IMR-90 (cell line): ENCODE results near the gene KIF6. TPM values are rescaled to one million over a fixed set of nuclear protein-coding genes. Genes with fewer than 3 reads are reported as not detected.

Source experiments
- ATAC-seq: fragments of 200-7000 bp; cut with Tn5 transposase; 2 replicates; pipeline ENCODE4 v1.9.1; 2020; ENCODE audit warnings: low read depth, mild to moderate bottlenecking, moderate library complexity
- BruUV-seq: library from RNA; stranded (reverse); fragments of 400-500 nt; replicated peaks from 2 replicates; lab custom pipeline; 2021; lab: Mats Ljungman, UMichigan
- CTCF ChIA-PET: fragments of 300-600 bp; formaldehyde crosslinking; extraction: SDS; loops from one replicate; lab custom pipeline; 2021; ENCODE audit warnings: antibody characterized with exemption; lab: Yijun Ruan, JAX
- POLR2A ChIA-PET: fragments of 300-600 bp; sonication (Branson Sonifier 250); formaldehyde crosslinking; loops from one replicate; lab custom pipeline; 2022; ENCODE audit warnings: antibody characterized with exemption; ENCODE audit not compliant: unreplicated experiment; lab: Charles Lee
- DNase-seq: peaks from one replicate; pipeline ENCODE4 v3.0.0; 2013
- H2AFZ ChIP-seq: replicated peaks from 2 replicates; pipeline ENCODE3; 2013; ENCODE audit warnings: low read length, mild to moderate bottlenecking; ENCODE audit not compliant: poor library complexity
- H2AK5ac ChIP-seq: 2 replicates; pipeline ENCODE4 v1.6.1; 2013; ENCODE audit warnings: low read depth, low read length, inconsistent platforms
- H2AK9ac ChIP-seq: replicated peaks from 2 replicates; pipeline ENCODE3; 2013; ENCODE audit warnings: mild to moderate bottlenecking, low read depth, low read length, moderate library complexity; ENCODE audit not compliant: poor library complexity
- H2BK120ac ChIP-seq: 2 replicates; pipeline ENCODE4 v1.6.1; 2013; ENCODE audit warnings: low read depth, low read length, inconsistent platforms
- H2BK15ac ChIP-seq: 3 replicates; pipeline ENCODE4 v1.6.1; 2013; ENCODE audit warnings: low read depth, low read length, inconsistent platforms
- H2BK20ac ChIP-seq: 2 replicates; pipeline ENCODE4 v1.6.1; 2013; ENCODE audit warnings: low read depth, mild to moderate bottlenecking, inconsistent platforms, low read length, moderate library complexity
- H2BK5ac ChIP-seq: 2 replicates; pipeline ENCODE4 v1.6.1; 2013; ENCODE audit warnings: mild to moderate bottlenecking, low read depth, low read length, inconsistent platforms; ENCODE audit not compliant: poor library complexity, severe bottlenecking
- H3K14ac ChIP-seq: replicated peaks from 2 replicates; pipeline ENCODE4 v1.6.1; 2013; ENCODE audit warnings: low read depth, low read length, inconsistent platforms
- H3K18ac ChIP-seq: 2 replicates; pipeline ENCODE4 v1.6.1; 2013; ENCODE audit warnings: low read depth, low read length, control low read depth
- H3K23ac ChIP-seq: 2 replicates; pipeline ENCODE4 v1.6.1; 2013; ENCODE audit warnings: low read depth, low read length, inconsistent platforms
- H3K27ac ChIP-seq: 2 replicates; pipeline ENCODE4 v1.5.1; 2013; ENCODE audit warnings: mild to moderate bottlenecking, control low read depth, low read length; ENCODE audit not compliant: insufficient read depth
- H3K27me3 ChIP-seq: 2 replicates; pipeline ENCODE4 v1.6.1; 2013; ENCODE audit warnings: low read length; ENCODE audit not compliant: control insufficient read depth, insufficient read depth
- H3K36me3 ChIP-seq: 2 replicates; pipeline ENCODE4 v1.6.1; 2013; ENCODE audit warnings: low read length, mixed read lengths; ENCODE audit not compliant: control insufficient read depth, insufficient read depth
- H3K4ac ChIP-seq: 2 replicates; pipeline ENCODE4 v1.6.1; 2013; ENCODE audit warnings: low read depth, low read length, inconsistent platforms
- H3K4me1 ChIP-seq: 2 replicates; pipeline ENCODE4 v1.6.1; 2013; ENCODE audit warnings: low read length, mixed read lengths; ENCODE audit not compliant: control insufficient read depth, insufficient read depth
- H3K4me2 ChIP-seq: 2 replicates; pipeline ENCODE4 v1.6.1; 2013; ENCODE audit warnings: low read depth, mild to moderate bottlenecking, control low read depth, low read length, moderate library complexity
- H3K4me3 ChIP-seq: 2 replicates; pipeline ENCODE4 v1.5.1; 2013; ENCODE audit warnings: low read depth, mild to moderate bottlenecking, control low read depth, low read length, moderate library complexity; ENCODE audit not compliant: insufficient read depth
- H3K56ac ChIP-seq: 2 replicates; pipeline ENCODE4 v1.6.1; 2013; ENCODE audit warnings: low read length, inconsistent platforms; ENCODE audit not compliant: insufficient read depth; ENCODE audit errors: extremely low read depth
- H3K79me1 ChIP-seq, 2 experiments: 2 replicates each; pipeline ENCODE4 v1.6.1; 2013; ENCODE audit warnings: low read length in 2 of 2, inconsistent platforms in 1 of 2, low read depth in 1 of 2
- H3K9ac ChIP-seq: 2 replicates; pipeline ENCODE4 v1.6.1; 2013; ENCODE audit warnings: low read depth, low read length, control low read depth
- H3K9me1 ChIP-seq: 2 replicates; pipeline ENCODE4 v1.6.1; 2013; ENCODE audit warnings: low read length, inconsistent platforms; ENCODE audit not compliant: insufficient read depth
- H3K9me3 ChIP-seq: 2 replicates; pipeline ENCODE4 v1.6.1; 2013; ENCODE audit warnings: low read length; ENCODE audit not compliant: control insufficient read depth, insufficient read depth
- H4K20me1 ChIP-seq: 2 replicates; pipeline ENCODE4 v1.6.1; 2013; ENCODE audit warnings: low read length, inconsistent platforms; ENCODE audit not compliant: insufficient read depth
- H4K5ac ChIP-seq: 2 replicates; pipeline ENCODE4 v1.6.1; 2013; ENCODE audit warnings: mild to moderate bottlenecking, low read depth, low read length, control low read depth
- H4K8ac ChIP-seq, 2 experiments: 2 replicates each; pipeline ENCODE4 v1.6.1; 2013; ENCODE audit warnings: low read depth in 2 of 2, low read length in 2 of 2, control low read depth in 1 of 2, inconsistent platforms in 1 of 2
- H4K91ac ChIP-seq: 2 replicates; pipeline ENCODE4 v1.6.1; 2013; ENCODE audit warnings: low read depth, low read length, inconsistent platforms; ENCODE audit not compliant: insufficient read depth
- CEBPB ChIP-seq: IDR thresholded peaks from 2 replicates; pipeline ENCODE4 v1.6.1; 2012; ENCODE audit warnings: low read depth, low read length, improper control_type of control experiment
- NFE2L2 ChIP-seq: fragments of 150-350 bp; IDR thresholded peaks from 2 replicates; pipeline ENCODE4 v1.6.1; 2016; ENCODE audit warnings: low read depth, mild to moderate bottlenecking, low read length
- WGBS, 2 experiments: methylation state at CpG; one replicate each; pipeline versions ENCODE4 v1.1.5 to v1.1.7; 2013; ENCODE audit warnings: missing lambda C conversion rate in 2 of 2; ENCODE audit not compliant: insufficient read length in 1 of 2; ENCODE audit errors: extremely low coverage in 2 of 2; 5-methylcytosine and 5-hydroxymethylcytosine counted together
- dilution Hi-C: fragments of 300-500 bp; cut with HindIII; formaldehyde crosslinking; loops from one replicate; pipeline ENCODE4 v1.14.3; 2018; ENCODE audit warnings: low sequenced_read_pairs; ENCODE audit not compliant: unreplicated experiment
- in situ Hi-C: fragments of 300-500 bp; cut with MboI; formaldehyde crosslinking; loops from 3 replicates; pipeline ENCODE4 v1.14.3; 2019; ENCODE audit warnings: low sequenced_read_pairs, inconsistent platforms, mixed read lengths
- intact Hi-C: fragments of 100-400 bp; cut with micrococcal nuclease; formaldehyde crosslinking; loops from 2 replicates; pipeline ENCODE4 v1.10.0; 2022
- polyA plus RNA-seq, 3 experiments: library from polyadenylated mRNA; depleted of rRNA; stranded (reverse); fragments of >200 nt; gene quantifications; 2 replicates each; pipeline ENCODE4 v1.2.3, GENCODE V29; 2012; ENCODE audit warnings: low replicate concordance in 1 of 3
- total RNA-seq: library from RNA; depleted of rRNA; stranded (reverse); fragments of >200 nt; gene quantifications from 2 replicates; pipeline ENCODE4 v1.2.3, GENCODE V29; 2012

Gene KIF6
- total and polyA plus RNA-seq, 2 of the 4 experiments (the other 2 are of a cell fraction) = under 0.01 to 0.10 TPM

DNA sequence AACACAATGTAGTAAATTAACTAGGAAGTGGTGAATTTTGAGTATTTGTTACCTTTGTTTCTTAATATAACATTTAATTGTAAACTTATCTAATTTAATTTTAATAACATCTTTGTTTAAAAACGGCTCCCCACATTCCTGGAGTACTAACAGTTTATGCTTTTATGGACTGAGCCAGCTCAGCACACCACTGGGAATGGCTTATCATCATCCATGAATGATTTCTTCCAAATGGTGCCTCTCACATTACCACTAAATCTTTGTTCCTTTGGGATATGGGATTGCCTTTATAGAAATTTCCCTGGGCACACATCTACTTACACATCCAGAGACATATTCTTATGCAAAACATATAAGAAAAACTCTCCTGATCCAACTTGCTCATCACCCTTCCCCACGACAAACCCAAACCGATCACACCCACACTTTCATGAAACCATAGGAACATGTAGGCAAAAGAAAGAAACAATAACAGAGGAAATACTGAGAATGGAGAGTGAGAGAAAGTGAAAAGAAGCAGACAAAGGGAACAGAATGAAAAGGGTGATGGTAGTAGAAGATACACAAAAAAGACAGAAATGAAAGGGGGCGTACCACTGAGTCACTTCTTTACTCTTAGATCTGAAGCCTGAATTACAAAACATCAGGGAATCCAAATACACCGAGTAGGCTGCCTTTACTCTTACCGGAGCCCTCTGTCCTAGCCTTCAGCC lies 344.2 kb downstream of the KIF6 start:
- dilution Hi-C loops = no loop called here

More for the DNA sequence above, 344.2 kb downstream of the KIF6 start:
- DNase-seq = no peak
- Histone ChIP-seq H4K5ac (no peak overlapping the region), H4K91ac (no peak overlapping the region), H3K18ac (no peak overlapping the region), H2BK20ac (no peak overlapping the region), H3K14ac (no peak overlapping the region), H3K36me3 (no peaks in the 10 kb centered on the region), H2AK9ac (no peak overlapping the region), H2BK15ac (no peak overlapping the region), H3K9me1 (no peaks in the 10 kb centered on the region), H2AFZ (no peak overlapping the region), H4K8ac (no peak overlapping the region), H3K23ac (no peak overlapping the region), H3K79me1 (no peaks in the 10 kb centered on the region), H3K27ac (no peak overlapping the region), H3K56ac (no peak overlapping the region), H3K4me1 (no peaks in the 10 kb centered on the region), H3K9me3 (no peaks in the 10 kb centered on the region), H3K27me3 (peaks cover 2% of the 10 kb centered on the region; the same call in 1 of the 2 replicates), H3K4me2 (no peak overlapping the region), H3K4ac (no peak overlapping the region), H3K9ac (no peak overlapping the region), H3K4me3 (no peak overlapping the region), H2BK120ac (no peak overlapping the region), H2AK5ac (no peak overlapping the region), H4K20me1 (no peaks in the 10 kb centered on the region), H2BK5ac (no peak overlapping the region)
- WGBS, 2 experiments = 100% methylated on average over 2 of the region's 6 CpGs; no CpG with 5 or more reads in 1 of the 2 experiments
- BruUV-seq = no TSS peak
- no peak for TF ChIP-seq CEBPB
- no peak for TF ChIP-seq NFE2L2
- intact Hi-C loops = no loop called here
- ChIA-PET CTCF (no interaction called here), POLR2A (no interaction called here)
- in situ Hi-C loops = no loop called here
- no peak for ATAC-seq
